Prostate gland (tissue), 2 donors: ENCODE data around the gene XAGE1B. TPM values are rescaled to one million over a fixed set of nuclear protein-coding genes. Genes with fewer than 3 reads are reported as not detected.
"Not testable (repeated sequence)": the region's sequence is repeated elsewhere in the genome, so short reads cannot be mapped to it uniquely, and the experiment has no call there.

ENCODE experiments used
- DNase-seq: peaks from one replicate; pipeline ENCODE4 v3.0.0-alpha.2; 2019; ENCODE audit warnings: low spot score
- H3K27ac ChIP-seq, 2 donors: fragments of 200-600 bp; sonication (generic); 2 replicates each; pipeline ENCODE4 v1.5.1; 2017 to 2019
- H3K27me3 ChIP-seq: fragments of 200-600 bp; sonication (generic); replicated peaks from 2 replicates; pipeline ENCODE4 v1.5.1; 2019; ENCODE audit not compliant: insufficient read depth
- H3K36me3 ChIP-seq, 2 donors: fragments of 200-600 bp; sonication (generic); 1 replicate in 1 of 2; 2 replicates in 1 of 2; pipeline versions ENCODE4 v1.5.1 to v1.8.1; 2017 to 2019
- H3K4me1 ChIP-seq: fragments of 200-600 bp; sonication (generic); replicated peaks from 2 replicates; pipeline ENCODE4 v1.5.1; 2019
- H3K4me3 ChIP-seq, 2 donors: fragments of 200-600 bp; sonication (generic); 2 replicates each; pipeline ENCODE4 v1.5.1; 2017 to 2019
- H3K9me3 ChIP-seq: fragments of 200-600 bp; sonication (generic); 2 replicates; pipeline ENCODE4 v1.5.1; 2017
- CTCF ChIP-seq, 4 experiments: fragments of 200-600 bp in 2 of 4; fragments of 450-650 bp in 2 of 4; sonication (generic) in 2 of 4; IDR thresholded peaks; 1 replicate in 3 of 4; 2 replicates in 1 of 4; pipeline ENCODE4 v1.5.1; 2016 to 2019; ENCODE audit warnings: antibody characterized with exemption in 4 of 4, mild to moderate bottlenecking in 2 of 4, moderate library complexity in 2 of 4
- POLR2A ChIP-seq: fragments of 450-650 bp; IDR thresholded peaks from one replicate; pipeline ENCODE4 v1.6.1; 2016; ENCODE audit warnings: antibody characterized with exemption, mild to moderate bottlenecking
- POLR2AphosphoS5 ChIP-seq: sonication (generic); formaldehyde crosslinking; IDR thresholded peaks from one replicate; pipeline ENCODE4 v1.6.1; 2017; ENCODE audit warnings: antibody characterized with exemption
- WGBS: methylation state at CpG from one replicate; pipeline ENCODE4 v1.1.5; 2018; 5-methylcytosine and 5-hydroxymethylcytosine counted together
- intact Hi-C: fragments of 100-400 bp; cut with DNase I; formaldehyde crosslinking; loops from one replicate; pipeline ENCODE4 v1.14.2; 2022
- small RNA-seq, 2 donors: library from RNA; depleted of rRNA; stranded (forward); fragments of <200 nt; gene quantifications; one replicate each; pipeline ENCODE3, GENCODE V24; 2016
- total RNA-seq, 2 donors: library from RNA; depleted of rRNA; stranded (reverse); fragments of >200 nt; gene quantifications; one replicate each; pipeline ENCODE4 v1.1.0, GENCODE V29; 2016

Gene XAGE1B
- total RNA-seq, 2 donors from 2014 or later, result 29.7 TPM; not detected in 1

GRCh38 chrX:52507331-52507730, 9.5 kb downstream of the XAGE1B start:
- intact Hi-C loops, result no loop called here
- no peak for TF ChIP-seq CTCF (IDR thresholded peaks at IDR 0.05)
- TF ChIP-seq POLR2AphosphoS5, result no peak
- no peak for TF ChIP-seq POLR2A
- no peak overlapping the region for H3K27ac ChIP-seq
- 93% methylated on average over 3 of the region's 3 CpGs for WGBS
- no peaks in the 10 kb centered on the region for H3K27me3 ChIP-seq
- no peaks in the 10 kb centered on the region for H3K9me3 ChIP-seq
- no peaks in the 10 kb centered on the region for H3K36me3 ChIP-seq
- H3K4me3 ChIP-seq, result no peak overlapping the region
- no peak for DNase-seq
- H3K4me1 ChIP-seq, result no peaks in the 10 kb centered on the region

- DNase-seq, result no peak
- H3K36me3 ChIP-seq, result no peaks in the 10 kb centered on the region
- intact Hi-C loops, result no loop called here
- no peak overlapping the region for H3K4me3 ChIP-seq
- H3K4me1 ChIP-seq, result no peaks in the 10 kb centered on the region
- no peaks in the 10 kb centered on the region for H3K27me3 ChIP-seq
- no peaks in the 10 kb centered on the region for H3K9me3 ChIP-seq
- no peak for TF ChIP-seq CTCF (IDR thresholded peaks at IDR 0.05)
- TF ChIP-seq POLR2AphosphoS5, result no peak
- no peak for TF ChIP-seq POLR2A
- no peak overlapping the region for H3K27ac ChIP-seq
- 96% methylated on average over 4 of the region's 4 CpGs for WGBS
Observed at GRCh38 chrX:52504551-52504950, 12.3 kb downstream of the XAGE1B start.

GRCh38 chrX:52501362-52501761, 15.5 kb downstream of the XAGE1B start:
- H3K4me1 ChIP-seq, H3K36me3 ChIP-seq, H3K4me3 ChIP-seq, H3K9me3 ChIP-seq, H3K27ac ChIP-seq, intact Hi-C loops, DNase-seq, H3K27me3 ChIP-seq: not testable (repeated sequence)
- no CpG with 5 or more reads among the region's 6 CpGs for WGBS

- H3K27ac ChIP-seq, H3K9me3 ChIP-seq, H3K36me3 ChIP-seq, H3K27me3 ChIP-seq, intact Hi-C loops, H3K4me1 ChIP-seq, DNase-seq, H3K4me3 ChIP-seq: not testable (repeated sequence)
- WGBS, result no CpG with 5 or more reads among the region's 5 CpGs
Observed at GRCh38 chrX:52496419-52496772, 20.5 kb downstream of the XAGE1B start.

GRCh38 chrX:52495545-52496418, 21.1 kb downstream of the XAGE1B start, which contains the start of gene XAGE1A:
TSS of gene XAGE1A (plus strand) at chrX:52495808. CDS start at chrX:52497362, 1,554 bp downstream.
- DNase-seq, H3K27me3 ChIP-seq, H3K4me1 ChIP-seq, H3K27ac ChIP-seq, H3K9me3 ChIP-seq, intact Hi-C loops, H3K36me3 ChIP-seq, H3K4me3 ChIP-seq: not testable (repeated sequence)
- no CpG with 5 or more reads among the region's 41 CpGs for WGBS

- H3K4me3 ChIP-seq, DNase-seq, H3K27me3 ChIP-seq, H3K27ac ChIP-seq, H3K36me3 ChIP-seq, H3K4me1 ChIP-seq, H3K9me3 ChIP-seq, intact Hi-C loops: not testable (repeated sequence)
- 28% methylated on average over 1 of the region's 1 CpG for WGBS
Observed at GRCh38 chrX:52471301-52471700, 45.6 kb downstream of the XAGE1B start.

Small RNA genes lying within 50 kb of the gene (small RNA-seq; reads per million reads assigned to genes)
- gene BX510359.8 (0 reads per million in 2 donors), gene RBM22P7 (0 reads per million in 2 donors)

Other genes with a start within 250 kb of the XAGE1B start
- gene XAGE2, start 148.0 kb downstream of the XAGE1B start, total RNA-seq, result not detected
- gene XAGE1A, start 21.3 kb downstream of the XAGE1B start, total RNA-seq, result 10 to 100 TPM in 1 of 2 donors, not detected in 1; 29.7 TPM
- not detected for gene SSX7, start 137.8 kb upstream of the XAGE1B start, total RNA-seq
- 10 to 100 TPM in 1 of 2 donors, not detected in 1; 12.4 TPM for gene SSX2, start 190.1 kb upstream of the XAGE1B start, total RNA-seq
- gene SSX2B, start 234.2 kb upstream of the XAGE1B start, total RNA-seq, result not detected